ENCODE results near the gene FN1. TPM values are rescaled to one million over a fixed set of nuclear protein-coding genes. Genes with fewer than 3 reads are reported as not detected.

Gene FN1
- total RNA-seq, 1 donor from 2014 or later, result 2,584 TPM

DNA sequence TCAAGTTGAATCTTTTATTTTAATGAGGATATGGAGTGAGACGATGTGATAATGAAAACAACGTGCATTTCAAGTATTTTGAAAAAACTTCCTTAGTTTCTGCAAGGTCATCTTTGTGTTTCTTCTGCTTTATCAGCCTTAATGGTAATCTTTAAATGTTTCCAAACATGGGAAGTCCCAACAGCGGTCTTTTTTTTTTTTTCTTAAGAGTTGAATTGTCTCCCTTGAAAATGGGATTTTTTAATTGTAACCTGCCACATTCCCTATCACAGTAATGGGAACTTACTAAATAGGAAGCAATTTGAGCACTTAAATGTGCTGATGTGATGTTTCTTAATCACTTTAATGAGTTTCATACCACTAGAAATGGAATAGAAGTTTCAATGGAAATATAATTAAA lies 78.2 kb downstream of the FN1 start:
- no peak overlapping the region for H3K4me3 ChIP-seq (ENCODE audit: low read depth, low read length)
- H3K36me3 ChIP-seq (ENCODE audit: control insufficient read depth, insufficient read depth, low read length), result peaks cover 3% of the 10 kb centered on the region
- no peak for DNase-seq (ENCODE audit: low read depth)
- no peaks in the 10 kb centered on the region for H3K27me3 ChIP-seq (ENCODE audit: control insufficient read depth, insufficient read depth, low read length)
- TF ChIP-seq CTCF (IDR thresholded peaks at IDR 0.05; ENCODE audit: insufficient read depth, low read length, poor library complexity, severe bottlenecking), result no peak

DNA sequence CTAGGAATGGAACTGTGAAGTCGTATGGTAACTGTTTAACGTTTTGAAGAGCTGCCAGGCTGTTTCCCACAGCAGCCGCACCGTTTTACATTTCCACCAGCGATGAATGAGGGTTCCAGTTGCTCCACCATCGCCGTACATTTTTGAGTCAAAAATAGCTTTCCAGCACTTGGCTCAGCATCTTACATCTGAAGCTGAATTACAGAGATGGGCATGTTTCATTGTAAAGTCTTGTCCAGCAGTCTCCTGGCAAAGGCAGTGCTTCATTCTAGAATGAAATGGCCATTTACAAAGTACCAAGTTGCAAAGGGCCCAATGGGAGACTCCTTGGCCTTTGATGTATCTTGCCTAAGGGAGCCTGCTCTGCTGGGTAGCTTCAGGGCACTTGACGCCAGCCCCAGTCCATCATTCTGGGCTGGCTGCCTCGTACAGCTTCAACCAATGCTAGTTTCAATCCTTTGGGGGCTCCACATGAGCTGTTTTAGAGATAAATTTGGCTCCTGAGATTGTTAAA lies 78.9 kb downstream of the FN1 start:
- H3K4me3 ChIP-seq (ENCODE audit: low read depth, low read length), result no peak overlapping the region
- no peak for TF ChIP-seq CTCF (IDR thresholded peaks at IDR 0.05; ENCODE audit: insufficient read depth, low read length, poor library complexity, severe bottlenecking)
- DNase-seq (ENCODE audit: low read depth), result no peak
- no peaks in the 10 kb centered on the region for H3K27me3 ChIP-seq (ENCODE audit: control insufficient read depth, insufficient read depth, low read length)
- no peaks in the 10 kb centered on the region for H3K36me3 ChIP-seq (ENCODE audit: control insufficient read depth, insufficient read depth, low read length)

- Histone ChIP-seq H3K4me3 (ENCODE audit: low read depth, low read length) (no peak overlapping the region), H3K27me3 (ENCODE audit: control insufficient read depth, insufficient read depth, low read length) (no peaks in the 10 kb centered on the region), H3K36me3 (ENCODE audit: control insufficient read depth, insufficient read depth, low read length) (no peaks in the 10 kb centered on the region)
- TF ChIP-seq CTCF (IDR thresholded peaks at IDR 0.05; ENCODE audit: insufficient read depth, low read length, poor library complexity, severe bottlenecking), result no peak
- no peak for DNase-seq (ENCODE audit: low read depth)
These were observed 79.4 kb downstream of the FN1 start for GRCh38 chr2:215356334-215356947.

GRCh38 chr2:215355801-215356200 lies 80.1 kb downstream of the FN1 start:
- TF ChIP-seq CTCF (IDR thresholded peaks at IDR 0.05; ENCODE audit: insufficient read depth, low read length, poor library complexity, severe bottlenecking), result no peak
- no peak overlapping the region for H3K4me3 ChIP-seq (ENCODE audit: low read depth, low read length)
- DNase-seq (ENCODE audit: low read depth), result no peak
- H3K36me3 ChIP-seq (ENCODE audit: control insufficient read depth, insufficient read depth, low read length), result no peaks in the 10 kb centered on the region
- H3K27me3 ChIP-seq (ENCODE audit: control insufficient read depth, insufficient read depth, low read length), result no peaks in the 10 kb centered on the region

GRCh38 chr2:215354771-215355695 lies 80.8 kb downstream of the FN1 start:
- no peak for TF ChIP-seq CTCF (IDR thresholded peaks at IDR 0.05; ENCODE audit: insufficient read depth, low read length, poor library complexity, severe bottlenecking)
- no peaks in the 10 kb centered on the region for H3K27me3 ChIP-seq (ENCODE audit: control insufficient read depth, insufficient read depth, low read length)
- no peaks in the 10 kb centered on the region for H3K36me3 ChIP-seq (ENCODE audit: control insufficient read depth, insufficient read depth, low read length)
- no peak overlapping the region for H3K4me3 ChIP-seq (ENCODE audit: low read depth, low read length)
- DNase-seq (ENCODE audit: low read depth), result no peak

Measured in kidney epithelial cell (primary cell).